Measurements from ENCODE around the gene PTPRR. TPM values are rescaled to one million over a fixed set of nuclear protein-coding genes. Genes with fewer than 3 reads are reported as not detected.
A peak's percentile ranks its signal among the peaks of the same experiment; 100 is the strongest.

PTPRR gene
- total RNA-seq, 4 donors from 2014 or later: 0.19 TPM; not detected in 3

DNA sequence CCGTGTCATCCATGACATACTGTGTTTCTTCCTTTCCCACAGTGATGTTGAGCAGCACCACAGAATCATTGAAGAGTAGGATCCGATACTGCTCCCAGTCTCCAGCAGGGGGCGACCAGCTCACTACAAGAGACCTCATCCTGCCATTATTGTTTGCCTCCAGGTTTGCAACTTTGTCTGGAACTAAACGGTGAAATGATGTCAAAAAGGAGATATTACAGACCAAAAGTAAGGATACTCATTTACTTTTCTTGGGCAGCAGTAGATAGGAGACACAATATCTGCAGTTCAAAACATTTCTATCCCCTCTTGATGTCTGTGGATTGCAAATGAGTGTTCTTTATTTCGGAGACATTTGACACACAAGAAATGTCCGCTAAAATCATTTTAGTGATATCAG lies 330.5 kb downstream of the PTPRR start:
- Histone ChIP-seq H3K4me3 (no peak overlapping the region), H3K27ac (no peak overlapping the region), H3K27me3 (peaks cover 0 to 14% (median 0%) of the 10 kb centered on the region in 4 donors), H3K4me1 (no peaks in the 10 kb centered on the region), H3K9me3 (no peaks in the 10 kb centered on the region), H3K36me3 (no peaks in the 10 kb centered on the region)
- WGBS, 2 donors: 31 to 35% methylated on average over 6 of the region's 6 CpGs
- intact Hi-C loops (cut with DNase I): loop anchor here (5.0 kb wide), 1 partner anchor 132 kb away; no protein-coding TSS in a partner anchor
- TF ChIP-seq POLR2A (IDR thresholded peaks at IDR 0.05): no peak
- TF ChIP-seq, protein P1, sequence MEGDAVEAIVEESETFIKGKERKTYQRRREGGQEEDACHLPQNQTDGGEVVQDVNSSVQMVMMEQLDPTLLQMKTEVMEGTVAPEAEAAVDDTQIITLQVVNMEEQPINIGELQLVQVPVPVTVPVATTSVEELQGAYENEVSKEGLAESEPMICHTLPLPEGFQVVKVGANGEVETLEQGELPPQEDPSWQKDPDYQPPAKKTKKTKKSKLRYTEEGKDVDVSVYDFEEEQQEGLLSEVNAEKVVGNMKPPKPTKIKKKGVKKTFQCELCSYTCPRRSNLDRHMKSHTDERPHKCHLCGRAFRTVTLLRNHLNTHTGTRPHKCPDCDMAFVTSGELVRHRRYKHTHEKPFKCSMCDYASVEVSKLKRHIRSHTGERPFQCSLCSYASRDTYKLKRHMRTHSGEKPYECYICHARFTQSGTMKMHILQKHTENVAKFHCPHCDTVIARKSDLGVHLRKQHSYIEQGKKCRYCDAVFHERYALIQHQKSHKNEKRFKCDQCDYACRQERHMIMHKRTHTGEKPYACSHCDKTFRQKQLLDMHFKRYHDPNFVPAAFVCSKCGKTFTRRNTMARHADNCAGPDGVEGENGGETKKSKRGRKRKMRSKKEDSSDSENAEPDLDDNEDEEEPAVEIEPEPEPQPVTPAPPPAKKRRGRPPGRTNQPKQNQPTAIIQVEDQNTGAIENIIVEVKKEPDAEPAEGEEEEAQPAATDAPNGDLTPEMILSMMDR (IDR thresholded peaks at IDR 0.05): peak; percentile 45 to 79 (median 70)
- DNase-seq: no peak

Small RNAs within 50 kb of the gene (small RNA-seq; reads per million reads assigned to genes)
- gene RF00019: 0 reads per million in 4 donors

Other genes starting within 250 kb of the PTPRR start
- gene TSPAN8, start 237.3 kb upstream of the PTPRR start, total RNA-seq: 1 to 10 TPM in 2 of 4 donors, not detected in 2; 2.2 to 3.4 TPM

Data from esophagus squamous epithelium (tissue), 5 donors.